ENCODE measurements around the gene ST8SIA1.

DNA sequence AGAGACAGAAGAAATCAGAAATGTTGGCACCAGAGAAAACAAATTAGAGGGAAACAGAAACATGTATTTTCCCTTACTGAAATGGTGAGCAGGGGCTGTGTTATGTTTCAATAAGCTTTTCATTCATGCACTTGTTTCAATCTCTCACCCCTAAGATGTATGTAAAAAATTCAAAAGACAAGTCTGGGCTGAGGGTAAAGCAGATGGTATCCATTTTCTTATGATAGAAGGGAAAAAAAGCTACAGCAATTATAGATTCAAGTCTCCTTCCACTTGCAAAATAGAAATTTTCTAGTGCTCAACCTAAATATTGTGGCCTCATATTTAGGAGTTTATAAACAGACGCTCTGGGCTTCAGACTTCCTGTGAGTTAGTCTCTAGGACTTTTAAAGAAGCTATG, 138.3 kb downstream of the ST8SIA1 start:
- TF ChIP-seq, protein P1, sequence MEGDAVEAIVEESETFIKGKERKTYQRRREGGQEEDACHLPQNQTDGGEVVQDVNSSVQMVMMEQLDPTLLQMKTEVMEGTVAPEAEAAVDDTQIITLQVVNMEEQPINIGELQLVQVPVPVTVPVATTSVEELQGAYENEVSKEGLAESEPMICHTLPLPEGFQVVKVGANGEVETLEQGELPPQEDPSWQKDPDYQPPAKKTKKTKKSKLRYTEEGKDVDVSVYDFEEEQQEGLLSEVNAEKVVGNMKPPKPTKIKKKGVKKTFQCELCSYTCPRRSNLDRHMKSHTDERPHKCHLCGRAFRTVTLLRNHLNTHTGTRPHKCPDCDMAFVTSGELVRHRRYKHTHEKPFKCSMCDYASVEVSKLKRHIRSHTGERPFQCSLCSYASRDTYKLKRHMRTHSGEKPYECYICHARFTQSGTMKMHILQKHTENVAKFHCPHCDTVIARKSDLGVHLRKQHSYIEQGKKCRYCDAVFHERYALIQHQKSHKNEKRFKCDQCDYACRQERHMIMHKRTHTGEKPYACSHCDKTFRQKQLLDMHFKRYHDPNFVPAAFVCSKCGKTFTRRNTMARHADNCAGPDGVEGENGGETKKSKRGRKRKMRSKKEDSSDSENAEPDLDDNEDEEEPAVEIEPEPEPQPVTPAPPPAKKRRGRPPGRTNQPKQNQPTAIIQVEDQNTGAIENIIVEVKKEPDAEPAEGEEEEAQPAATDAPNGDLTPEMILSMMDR (IDR thresholded peaks at IDR 0.05 in 8 of 11, conservative IDR thresholded peaks at IDR 0.05 in 3 of 11): no peak
- no peak for TF ChIP-seq POLR2A (IDR thresholded peaks at IDR 0.05)
